SIG-M5 treated with dmso at 0.1 percent for 504 hours (cell line): ENCODE measurements around the gene PSMB10.
"Not testable (repeated sequence)": the region's sequence is repeated elsewhere in the genome, so short reads cannot be mapped to it uniquely, and the experiment has no call there.

Source experiments
- DNase-seq: peaks from one replicate; lab custom pipeline; 2025; ENCODE audit not compliant: unreplicated experiment; lab: John Stamatoyannopoulos, UW

PSMB10 gene

DNA sequence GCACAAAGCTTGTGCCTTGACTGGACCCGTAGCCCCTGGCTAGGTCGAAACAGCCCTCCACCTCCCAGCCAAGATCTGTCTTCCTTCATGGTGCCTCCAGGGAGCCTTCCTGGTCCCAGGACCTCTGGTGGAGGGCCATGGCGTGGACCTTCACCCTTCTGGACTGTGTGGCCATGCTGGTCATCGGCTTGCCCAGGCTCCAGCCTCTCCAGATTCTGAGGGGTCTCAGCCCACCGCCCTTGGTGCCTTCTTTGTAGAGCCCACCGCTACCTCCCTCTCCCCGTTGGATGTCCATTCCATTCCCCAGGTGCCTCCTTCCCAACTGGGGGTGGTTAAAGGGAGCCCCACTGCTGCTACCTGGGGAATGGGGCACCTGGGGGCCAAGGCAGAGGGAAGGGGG is 8.5 kb downstream of the PSMB10 start:
- DNase-seq = no peak

DNA sequence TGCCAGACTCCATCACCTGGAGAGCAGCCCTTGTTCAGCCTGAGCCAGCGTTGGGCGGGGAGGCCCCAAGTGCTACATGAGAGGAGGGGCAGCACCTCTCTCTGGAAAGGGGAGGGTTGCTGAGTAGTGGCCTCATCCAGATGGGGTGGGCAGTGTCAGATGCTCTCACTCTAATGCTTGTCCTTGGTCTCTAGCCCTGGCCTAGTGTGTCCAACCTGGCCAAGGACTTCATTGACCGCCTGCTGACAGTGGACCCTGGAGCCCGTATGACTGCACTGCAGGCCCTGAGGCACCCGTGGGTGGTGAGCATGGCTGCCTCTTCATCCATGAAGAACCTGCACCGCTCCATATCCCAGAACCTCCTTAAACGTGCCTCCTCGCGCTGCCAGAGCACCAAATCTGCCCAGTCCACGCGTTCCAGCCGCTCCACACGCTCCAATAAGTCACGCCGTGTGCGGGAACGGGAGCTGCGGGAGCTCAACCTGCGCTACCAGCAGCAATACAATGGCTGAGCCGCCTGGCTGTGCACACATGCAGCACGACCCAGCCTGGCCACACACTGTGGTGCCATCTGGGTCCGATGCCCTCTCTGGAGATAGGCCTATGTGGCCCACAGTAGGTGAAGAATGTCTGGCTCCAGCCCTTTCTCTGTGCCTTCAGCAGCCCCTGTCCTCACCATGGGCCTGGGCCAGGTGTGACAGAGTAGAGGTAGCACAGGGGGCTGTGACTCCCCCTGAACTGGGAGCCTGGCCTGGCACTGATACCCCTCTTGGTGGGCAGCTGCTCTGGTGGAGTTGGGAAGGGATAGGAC is 9.3 kb downstream of the PSMB10 start:
- no peak for DNase-seq

DNA sequence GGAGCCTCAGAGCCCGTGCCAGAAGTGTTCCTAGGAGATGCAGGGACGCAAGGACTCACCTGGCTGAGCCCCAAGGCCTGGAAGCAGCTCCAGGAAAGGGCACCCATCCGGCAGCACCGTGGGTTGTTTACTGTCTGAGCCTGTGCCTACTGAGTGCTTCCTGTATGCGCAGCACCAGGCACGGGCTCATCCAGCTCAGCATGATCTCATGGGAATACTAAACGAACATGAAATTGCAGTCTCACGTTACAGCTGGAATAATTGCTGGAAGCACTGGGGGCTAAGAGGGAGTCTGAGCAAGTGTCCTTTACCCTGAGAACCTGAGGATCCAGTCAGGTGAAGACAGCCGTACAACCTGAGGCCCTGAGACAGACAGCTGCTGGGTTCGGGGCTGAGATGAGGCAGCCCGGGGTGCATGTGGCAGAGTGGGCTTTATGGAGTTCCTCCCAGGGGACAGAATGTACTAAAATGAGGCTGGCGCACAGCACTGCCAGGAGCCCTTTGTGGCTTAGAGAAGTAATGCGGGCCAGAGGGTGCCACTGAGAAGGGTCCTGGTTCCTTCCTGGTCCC is 10.4 kb downstream of the PSMB10 start:
- no peak for DNase-seq

DNA sequence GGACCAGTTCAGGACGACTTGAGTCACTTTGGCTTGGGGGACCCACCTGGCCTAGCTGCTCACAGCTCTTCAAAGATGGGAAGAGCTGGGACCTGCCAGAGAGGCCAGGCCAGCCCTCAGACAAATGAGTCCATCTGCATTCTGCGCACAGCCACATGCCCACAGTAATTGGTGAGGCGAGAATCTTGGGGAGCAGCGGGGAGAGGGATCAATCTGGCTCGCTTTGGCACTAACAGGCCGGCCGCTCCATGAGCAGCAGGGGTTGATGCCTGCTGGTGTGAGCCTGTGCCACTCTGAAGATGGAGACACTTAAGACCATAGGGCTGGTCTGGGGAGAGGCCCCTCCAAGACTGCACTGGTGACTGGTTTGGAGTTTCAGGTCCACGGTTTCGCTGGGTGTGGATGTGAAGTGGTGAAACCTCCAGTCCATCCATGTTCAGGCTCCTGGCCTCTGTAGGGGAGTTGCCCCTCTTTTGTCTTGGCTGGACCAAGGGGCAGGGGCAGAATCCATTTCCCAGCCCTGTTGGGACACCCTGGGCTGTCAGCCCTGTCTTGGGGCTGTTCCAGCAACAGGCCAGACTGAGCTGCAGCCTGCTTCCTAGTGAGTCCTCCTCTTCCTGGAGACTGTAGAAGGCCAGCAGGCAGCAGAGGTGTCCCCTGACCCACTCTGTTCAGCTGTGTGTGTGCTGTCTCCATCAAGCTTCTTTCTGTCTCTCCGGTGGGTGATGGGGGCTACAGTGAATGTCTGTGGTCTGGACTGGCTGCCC is 12.3 kb downstream of the PSMB10 start:
- DNase-seq = no peak

DNA sequence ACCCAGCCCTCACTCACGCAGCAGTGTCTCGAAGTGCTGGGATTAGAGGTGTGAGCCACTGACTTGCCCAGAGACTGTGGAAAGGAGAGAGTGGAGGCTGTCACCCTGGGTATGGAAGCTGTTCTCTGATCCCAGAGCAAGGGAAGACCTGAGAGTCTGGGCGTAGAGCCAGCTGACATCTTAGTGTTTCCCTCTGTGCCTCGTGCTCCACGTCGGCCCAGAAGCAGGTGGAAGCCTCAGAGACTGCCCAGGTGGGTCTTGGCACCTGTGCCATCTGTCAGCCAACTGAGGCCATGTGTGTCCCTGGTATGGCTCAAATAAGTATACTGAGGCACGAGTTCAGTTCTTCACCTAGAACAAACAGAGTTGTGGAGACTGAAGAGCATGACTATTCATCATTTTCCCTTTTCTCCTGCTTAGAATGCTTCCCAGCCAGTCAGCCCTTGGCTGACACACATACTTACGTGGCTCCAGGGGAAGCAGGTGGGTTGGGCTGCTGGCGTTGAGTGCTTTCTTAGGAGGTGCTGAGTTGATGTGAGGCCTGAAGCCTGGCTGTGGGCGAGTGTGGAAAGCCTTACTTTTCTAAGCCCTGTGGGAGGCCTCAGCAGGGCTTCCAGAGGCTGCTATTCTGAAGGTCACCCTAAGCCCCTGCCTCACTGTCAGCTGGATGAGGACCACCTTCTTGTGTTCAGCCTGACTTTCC is 13.1 kb downstream of the PSMB10 start:
- DNase-seq = no peak

DNA sequence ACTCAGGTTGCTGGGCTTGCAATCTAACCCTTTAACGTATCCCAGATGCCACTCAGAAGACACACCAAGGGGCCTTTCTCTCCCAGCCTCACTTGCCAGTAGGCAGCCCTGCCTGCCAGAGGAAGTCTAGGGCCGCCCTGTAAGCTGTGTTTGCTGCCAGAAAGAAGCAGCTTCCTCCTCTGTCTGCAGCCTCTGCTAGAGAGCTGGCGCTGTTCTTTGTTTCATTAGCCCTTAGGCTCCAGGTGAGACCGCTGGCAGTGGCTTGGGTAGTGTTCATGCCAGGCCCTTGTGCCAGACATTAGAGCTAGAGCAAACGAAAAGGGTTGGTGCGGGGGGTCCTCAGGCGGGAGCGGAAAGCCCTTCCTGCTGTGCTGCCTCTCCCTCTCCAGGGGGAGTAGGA is 13.9 kb downstream of the PSMB10 start:
- DNase-seq = no peak

DNA sequence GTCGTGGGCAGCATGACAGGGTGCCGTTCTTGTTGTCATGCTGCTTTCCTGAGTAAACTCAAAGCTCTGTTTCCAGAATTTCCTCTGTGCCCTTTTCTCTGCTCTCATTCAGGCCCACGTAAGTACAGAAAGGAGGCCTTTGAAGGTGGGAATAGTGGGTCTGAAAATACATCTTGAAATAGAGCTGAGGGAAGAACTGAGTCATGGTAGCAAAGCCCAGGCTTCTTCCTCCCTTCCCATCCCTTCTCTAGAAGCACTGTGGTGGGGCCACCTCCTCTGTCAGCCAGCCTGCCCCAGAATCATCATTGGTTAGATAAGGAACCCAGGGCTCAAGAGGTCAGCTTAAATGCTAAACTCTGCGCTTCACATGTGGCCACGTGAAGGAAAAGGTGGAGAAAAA is 14.4 kb downstream of the PSMB10 start:
- DNase-seq = no peak

DNA sequence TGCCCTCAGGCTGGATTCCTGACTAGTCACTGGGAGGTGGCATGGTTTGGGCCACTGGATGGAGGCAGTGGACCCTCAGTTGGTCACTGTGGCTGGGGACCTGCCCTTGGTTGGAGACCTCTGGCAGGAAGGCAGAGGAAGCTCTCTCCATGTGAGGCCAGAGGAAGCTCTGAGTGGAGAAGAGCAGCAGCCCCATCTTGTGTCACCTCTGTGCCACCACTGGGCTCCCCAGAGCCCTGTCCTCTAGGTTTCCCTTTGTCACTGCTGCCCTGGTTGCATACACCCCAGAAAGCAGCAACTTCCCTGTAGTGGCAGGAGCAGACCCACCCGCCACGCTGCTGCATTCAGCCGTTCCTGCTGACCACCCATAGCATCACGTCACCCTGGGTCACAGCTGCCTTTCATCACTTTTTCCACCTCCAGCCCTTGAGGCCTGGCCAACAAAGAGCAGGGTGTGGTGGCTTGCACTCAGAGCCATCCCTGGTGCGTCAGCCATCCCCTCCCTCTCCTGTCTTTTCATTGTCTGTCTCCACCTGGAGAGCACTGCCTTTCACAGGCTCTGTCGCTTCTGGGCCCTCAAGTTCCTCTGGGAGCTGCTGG is 16.9 kb downstream of the PSMB10 start:
- no peak for DNase-seq

DNA sequence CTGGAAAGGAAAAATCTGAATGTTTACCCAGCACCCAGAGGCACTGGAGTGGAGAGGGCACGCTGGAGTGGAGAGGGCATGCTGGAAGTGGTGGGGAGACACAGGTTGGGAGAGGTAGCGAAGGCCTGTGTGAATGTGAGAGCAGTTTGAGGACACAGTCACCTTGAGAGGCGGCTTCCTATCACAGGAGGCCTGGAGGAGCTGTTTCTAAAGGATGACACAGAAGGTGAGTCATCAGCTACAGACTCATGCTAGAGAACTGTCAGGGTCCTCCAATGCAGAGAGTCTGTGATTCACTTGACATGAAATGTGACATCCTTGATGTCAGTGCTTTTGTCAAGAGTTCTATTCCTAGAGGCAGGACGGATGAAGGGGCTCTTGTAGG is 18.8 kb downstream of the PSMB10 start:
- peak; percentile 40 for DNase-seq

DNA sequence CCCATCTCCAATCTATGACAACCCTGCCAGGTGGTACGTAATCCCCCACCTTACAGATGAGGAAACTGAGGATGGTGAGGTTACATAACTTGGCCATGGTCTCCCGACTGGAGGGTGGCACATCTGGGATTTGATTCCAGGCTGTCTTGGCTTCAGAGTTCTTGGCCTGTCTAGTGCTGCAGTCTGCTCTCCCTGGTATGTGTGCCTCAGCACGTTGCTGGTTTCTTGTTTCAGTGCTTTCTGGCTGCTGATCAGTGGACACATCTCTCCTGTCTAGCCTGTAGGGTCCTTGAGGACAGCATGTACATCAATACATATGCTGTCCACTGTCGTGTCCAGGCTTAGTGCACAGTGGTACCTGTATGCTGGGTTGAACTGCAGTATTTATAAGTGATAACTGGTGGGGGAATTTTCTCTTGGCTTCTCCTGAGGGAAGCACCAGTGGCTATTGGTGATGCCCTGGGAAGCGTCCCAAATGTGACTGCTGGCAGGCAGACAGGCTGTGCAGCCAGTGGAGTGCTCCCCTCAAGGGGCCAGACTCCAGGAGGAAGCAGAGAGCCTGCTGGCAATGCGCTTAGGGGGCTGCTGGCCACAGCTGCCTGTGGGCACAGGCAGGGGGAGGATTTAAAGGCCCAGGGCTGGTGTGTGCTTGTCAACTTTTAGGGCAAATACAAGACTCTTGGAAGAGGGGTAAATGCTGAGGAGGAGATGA is 19.4 kb downstream of the PSMB10 start:
- no peak for DNase-seq

DNA sequence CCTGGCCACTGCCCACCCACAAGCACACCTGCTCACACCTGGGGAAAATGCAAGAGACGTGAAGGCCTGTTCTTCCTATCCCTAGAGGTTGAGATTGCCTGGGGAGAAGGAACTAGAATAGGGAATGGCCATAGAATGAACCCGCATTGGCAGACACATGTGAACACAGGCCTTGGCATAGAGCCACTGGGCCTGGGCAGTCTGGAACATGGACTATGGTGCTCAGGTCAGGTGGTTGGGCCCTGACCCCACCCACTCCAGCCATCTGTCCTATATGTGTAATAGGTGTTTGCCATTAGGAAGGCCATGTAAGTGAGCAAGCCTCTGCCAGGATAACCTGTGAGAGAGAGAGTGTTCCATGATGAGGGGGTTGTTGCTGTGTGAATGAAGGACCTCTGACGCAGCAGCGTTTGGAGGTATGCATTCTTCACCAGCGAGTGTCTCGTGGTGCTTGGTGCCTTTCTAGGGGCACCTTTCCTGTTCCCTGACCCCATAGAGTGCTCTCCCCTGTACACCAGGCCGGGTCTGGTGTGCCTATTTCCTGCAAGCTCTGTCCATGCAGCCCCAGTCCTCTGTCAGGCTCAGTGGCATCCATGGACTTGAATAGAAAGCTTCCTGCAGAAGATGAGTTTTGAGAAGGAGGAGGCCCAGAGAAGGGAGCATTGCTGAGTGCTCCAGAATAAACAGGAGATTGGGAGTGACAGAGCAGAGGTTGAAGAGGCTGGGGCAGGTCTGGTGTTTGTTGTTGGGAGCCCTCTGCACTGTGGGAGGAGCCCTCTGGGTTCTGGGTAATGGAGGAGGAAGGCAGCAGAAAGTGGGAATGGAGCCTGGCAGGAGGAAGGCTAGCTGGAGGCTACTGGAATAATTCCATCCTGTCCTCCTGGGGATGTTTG is 20.6 kb downstream of the PSMB10 start:
- no peak for DNase-seq

DNA sequence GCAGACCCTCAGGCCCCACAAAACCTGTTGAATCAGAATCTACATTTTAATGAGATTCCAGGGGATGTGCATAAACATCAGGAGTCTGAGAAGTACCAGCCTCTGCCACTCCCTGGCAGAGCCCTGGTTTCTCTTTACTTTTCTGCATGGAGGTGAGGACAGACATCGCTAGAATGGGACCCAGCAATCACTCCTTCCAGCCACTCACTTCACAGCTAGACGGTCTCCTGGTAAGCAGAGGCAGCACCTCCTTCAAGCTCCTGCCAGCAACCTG is 21.2 kb downstream of the PSMB10 start:
- not testable (repeated sequence) for DNase-seq

DNA sequence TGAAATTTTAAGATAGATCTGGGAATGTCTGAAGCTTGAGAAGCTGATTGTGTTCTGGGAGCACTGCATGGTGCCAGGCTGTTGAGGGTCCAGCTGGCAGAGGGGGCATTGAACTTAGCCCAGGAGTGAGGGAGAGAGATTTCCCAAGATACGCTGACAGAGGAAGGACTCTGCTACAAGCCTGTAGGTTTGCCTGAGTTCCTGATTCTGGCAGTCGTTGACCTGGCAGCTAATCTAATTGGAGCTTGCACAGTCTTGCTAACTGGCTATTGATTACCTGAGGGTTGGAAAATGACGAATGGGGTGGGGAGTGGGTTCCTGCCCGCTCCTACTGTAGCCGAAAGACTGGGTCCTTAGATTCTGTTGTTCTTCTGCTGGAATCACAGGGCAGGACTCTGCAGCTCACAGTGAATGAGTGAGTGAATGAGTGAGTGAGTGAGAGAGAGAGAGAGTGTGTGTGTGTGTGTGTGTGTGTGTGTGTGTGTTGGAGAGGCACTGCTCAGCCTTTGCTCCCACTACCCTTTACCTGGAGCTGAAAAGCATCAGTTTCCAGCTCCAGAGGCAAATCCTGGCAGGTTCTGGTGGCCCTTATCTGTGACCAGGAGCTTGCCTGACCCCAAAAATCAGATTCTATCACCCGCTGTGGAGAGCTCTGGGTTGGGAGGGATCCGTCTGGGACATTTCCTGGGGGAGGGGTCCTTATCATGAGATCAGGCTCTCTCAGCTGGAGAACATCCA is 21.7 kb downstream of the PSMB10 start:
- no peak for DNase-seq

DNA sequence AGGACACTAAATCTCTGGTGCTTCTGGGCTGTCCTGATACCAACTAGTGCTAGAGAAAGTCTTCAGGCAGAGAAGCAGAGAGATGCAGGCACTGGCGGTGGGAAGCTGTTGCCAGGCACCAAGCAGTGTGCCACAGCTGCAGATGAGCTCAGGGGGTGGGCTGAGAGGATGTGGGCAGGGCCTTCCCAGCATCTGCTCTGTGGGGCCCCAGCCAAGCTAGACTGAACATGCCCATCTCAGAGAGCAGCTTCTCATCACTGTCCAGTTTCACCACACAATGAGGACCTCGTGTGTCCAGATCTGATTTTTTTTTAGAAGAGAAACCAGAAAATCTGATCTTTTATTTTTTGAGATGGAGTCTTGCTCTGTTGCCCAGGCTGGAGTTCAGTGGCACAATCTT is 26.5 kb downstream of the PSMB10 start:
- no peak for DNase-seq

DNA sequence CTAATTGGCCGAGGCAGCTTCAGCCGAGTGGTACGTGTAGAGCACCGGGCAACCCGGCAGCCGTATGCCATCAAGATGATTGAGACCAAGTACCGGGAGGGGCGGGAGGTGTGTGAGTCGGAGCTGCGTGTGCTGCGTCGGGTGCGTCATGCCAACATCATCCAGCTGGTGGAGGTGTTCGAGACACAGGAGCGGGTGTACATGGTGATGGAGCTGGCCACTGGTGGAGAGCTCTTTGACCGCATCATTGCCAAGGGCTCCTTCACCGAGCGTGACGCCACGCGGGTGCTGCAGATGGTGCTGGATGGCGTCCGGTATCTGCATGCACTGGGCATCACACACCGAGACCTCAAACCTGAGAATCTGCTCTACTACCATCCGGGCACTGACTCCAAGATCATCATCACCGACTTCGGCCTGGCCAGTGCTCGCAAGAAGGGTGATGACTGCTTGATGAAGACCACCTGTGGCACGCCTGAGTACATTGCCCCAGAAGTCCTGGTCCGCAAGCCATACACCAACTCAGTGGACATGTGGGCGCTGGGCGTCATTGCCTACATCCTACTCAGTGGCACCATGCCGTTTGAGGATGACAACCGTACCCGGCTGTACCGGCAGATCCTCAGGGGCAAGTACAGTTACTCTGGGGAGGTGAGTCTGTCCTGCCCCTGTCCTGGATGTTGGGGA is 27.5 kb downstream of the PSMB10 start:
- no peak for DNase-seq

DNA sequence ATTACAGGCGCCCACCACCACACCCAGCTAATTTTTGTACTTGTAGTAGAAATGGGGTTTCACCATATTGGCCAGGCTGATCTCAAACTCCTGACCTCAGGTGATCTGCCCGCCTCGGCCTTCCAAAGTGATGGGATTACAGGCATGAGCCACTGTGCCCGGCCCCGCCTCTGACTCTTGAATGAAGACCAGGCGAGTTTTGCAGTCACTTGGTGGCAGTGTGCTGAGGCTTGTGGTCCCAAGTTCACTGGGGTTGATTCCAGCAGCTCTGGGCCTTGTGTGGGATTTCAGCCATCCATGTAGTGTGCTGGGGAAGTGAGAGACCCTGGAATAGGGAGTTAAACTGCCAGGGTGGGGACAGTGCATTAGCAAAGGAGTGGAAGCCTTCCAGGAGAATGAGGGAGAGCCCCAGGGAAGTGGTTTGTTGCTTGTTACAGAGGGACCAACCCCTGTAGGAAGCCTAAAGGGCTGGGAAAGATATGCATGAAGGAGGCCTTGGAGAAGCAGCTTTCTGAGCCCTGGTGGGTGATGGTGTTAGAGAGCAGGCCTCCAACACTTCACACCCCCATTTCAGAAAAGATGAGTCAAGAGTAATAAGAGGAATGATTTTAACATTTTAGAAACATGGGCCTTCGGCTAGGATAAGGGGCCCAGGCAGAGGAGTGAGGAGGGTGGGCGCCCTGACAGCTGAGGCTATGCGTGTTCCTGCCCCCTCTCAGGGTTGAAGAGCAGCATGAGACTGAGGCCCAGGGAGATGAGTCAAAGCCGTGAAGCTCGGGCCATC is 29.1 kb downstream of the PSMB10 start:
- DNase-seq = no peak

DNA sequence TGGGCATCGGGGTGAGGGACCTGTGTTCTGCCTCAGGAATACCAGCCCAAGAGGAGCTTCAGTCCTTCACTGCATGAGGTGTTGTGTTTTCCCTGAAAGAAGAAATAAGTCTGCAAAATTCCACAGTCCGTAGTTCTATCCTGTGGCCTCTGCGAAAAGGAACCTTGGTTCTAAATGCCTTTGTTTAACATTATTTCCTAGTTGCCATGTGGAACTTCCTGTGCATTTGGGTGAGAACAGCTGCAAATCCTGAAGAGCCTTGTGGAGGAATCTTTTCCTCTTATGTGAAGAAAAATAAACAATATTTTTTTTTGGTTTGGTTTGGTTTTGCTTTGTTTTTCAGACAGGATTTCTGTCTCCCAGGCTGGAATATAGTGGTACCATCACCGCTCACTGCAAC is 33.8 kb downstream of the PSMB10 start:
- DNase-seq = no peak

DNA sequence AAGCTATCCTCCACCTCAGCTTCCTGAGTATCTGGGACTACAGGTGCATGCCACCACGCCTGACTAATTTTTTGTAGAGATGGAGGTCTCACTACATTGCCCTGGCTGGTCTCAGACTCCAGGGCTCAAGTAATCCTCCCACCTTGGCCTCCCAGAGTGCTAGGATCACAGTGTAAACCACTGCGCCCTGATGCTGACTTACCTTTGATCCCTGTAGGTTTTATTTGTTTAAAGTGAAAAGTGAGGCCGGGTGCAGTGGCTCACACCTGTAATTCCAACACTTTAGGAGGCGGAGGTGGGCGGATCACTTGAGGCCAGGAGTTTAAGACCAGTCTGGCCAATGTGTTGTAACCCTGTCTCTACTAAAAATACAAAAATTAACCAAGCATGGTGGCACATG is 34.9 kb downstream of the PSMB10 start:
- DNase-seq = no peak
